GM04504 (cell line): Measurements from ENCODE around the gene BPIFB1.

Experiments used
- DNase-seq: peaks from one replicate; pipeline ENCODE4 v3.0.0-alpha.2; 2012; ENCODE audit warnings: low read depth

Gene BPIFB1

GRCh38 chr20:33296206-33296605, 13.2 kb downstream of the BPIFB1 start:
- DNase-seq = no peak

DNA sequence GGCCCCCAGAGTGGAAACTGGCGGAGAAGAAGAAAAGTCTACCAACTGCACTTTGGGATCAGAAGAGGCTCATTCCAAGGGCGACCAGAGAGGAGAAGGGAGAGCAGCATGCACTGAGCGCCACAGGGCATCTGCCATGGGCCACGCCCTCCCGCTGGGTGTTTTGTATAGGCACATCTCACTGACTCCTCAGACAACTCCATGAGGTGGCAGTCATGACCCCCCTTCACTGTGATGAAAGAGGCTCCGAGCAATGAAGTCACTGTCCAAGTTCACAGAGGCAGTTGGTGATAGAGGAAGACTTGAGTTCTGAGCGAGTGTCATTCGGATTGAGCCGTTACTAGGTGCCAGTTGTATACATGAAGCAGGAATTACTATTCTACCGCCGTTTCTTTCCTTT, 15.4 kb downstream of the BPIFB1 start:
- no peak for DNase-seq

GRCh38 chr20:33299111-33299603, 16.1 kb downstream of the BPIFB1 start:
- no peak for DNase-seq

DNA sequence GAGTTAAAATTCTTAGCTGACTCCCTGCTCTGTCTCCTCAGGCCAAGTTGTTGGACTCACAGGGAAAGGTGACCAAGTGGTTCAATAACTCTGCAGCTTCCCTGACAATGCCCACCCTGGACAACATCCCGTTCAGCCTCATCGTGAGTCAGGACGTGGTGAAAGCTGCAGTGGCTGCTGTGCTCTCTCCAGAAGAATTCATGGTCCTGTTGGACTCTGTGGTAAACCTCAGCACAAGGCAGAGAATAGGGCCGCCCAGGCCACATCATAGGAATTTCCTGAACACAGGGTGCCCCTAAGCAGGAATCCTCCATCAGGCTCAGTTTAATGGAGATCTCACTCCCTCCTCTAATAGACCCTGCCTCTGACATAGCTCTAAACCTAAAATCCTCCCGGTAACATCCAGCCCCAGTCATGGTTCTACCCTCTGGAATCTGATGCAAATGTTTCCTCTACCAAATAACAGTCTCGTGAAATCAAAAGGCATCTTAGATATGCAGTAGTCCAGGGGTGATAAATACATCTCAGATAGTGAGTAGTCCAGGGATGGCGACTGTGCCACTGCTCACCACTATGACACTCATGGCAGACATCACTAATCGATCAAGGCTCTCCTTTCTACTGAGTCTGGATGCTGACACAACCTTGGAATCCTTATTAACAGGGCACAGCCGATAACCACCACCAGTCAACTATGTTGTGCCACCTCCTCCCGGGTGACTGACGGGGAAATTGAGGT, 18.3 kb downstream of the BPIFB1 start:
- no peak for DNase-seq

DNA sequence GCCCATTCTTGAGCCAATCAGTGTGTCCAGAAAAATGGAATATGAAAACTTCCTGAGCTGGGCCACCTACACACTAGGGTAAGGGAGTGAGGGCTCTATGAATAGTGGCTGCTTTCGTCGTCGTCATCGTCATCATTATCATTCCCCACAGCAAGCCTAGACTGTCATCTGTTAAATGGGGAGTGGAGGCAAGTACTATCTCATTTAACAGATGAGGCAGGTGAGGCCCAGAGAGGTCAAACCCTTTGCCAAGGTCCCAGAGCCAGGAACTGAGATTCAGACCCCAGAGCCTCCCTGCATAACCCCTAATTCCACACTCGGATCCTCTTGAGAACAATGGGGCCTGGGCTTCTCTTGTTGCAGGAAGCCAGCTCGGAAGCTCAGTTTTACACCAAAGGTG, 20.6 kb downstream of the BPIFB1 start:
- DNase-seq = no peak

DNA sequence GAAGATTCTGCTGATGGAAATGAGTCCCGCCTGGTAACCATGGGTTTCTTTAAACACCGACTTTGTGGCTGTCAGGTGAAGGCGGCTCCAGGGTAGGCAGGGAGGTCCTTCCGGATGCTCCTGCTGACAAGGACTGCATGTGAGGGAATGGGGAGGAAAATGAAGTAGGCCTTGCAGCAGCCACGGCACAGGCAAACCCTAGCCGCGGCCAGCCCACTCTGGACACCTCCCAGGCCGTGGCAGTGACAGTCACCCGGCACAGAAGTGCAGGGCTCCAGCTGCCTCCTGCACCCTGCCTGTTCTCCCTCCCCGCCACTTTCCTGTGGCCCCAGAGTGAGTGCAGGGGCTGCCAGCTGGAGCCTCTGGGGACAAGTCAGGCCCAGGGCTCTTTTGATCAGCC, 21.0 kb downstream of the BPIFB1 start:
- DNase-seq = no peak

GRCh38 chr20:33305589-33306057, 22.6 kb downstream of the BPIFB1 start:
- DNase-seq = no peak

GRCh38 chr20:33306228-33306627, 23.2 kb downstream of the BPIFB1 start:
- no peak for DNase-seq

- no peak for DNase-seq
These were observed 23.8 kb downstream of the BPIFB1 start for GRCh38 chr20:33306807-33307206.

GRCh38 chr20:33308668-33309067, 25.7 kb downstream of the BPIFB1 start:
- DNase-seq = no peak

DNA sequence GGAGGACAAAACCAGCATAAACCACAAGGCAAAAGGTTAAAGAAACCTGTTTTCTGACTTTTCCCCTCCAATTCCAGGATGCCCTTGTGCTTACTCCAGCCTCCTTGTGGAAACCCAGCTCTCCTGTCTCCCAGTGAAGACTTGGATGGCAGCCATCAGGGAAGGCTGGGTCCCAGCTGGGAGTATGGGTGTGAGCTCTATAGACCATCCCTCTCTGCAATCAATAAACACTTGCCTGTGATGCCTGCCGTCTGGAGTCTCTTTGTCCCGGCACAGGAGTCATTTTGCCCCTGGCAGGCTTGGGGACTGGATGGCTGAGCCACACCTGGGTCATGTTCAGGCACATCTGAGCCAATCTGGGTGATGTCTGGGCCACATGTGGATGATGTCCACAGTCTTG, 26.6 kb downstream of the BPIFB1 start:
- DNase-seq = no peak

DNA sequence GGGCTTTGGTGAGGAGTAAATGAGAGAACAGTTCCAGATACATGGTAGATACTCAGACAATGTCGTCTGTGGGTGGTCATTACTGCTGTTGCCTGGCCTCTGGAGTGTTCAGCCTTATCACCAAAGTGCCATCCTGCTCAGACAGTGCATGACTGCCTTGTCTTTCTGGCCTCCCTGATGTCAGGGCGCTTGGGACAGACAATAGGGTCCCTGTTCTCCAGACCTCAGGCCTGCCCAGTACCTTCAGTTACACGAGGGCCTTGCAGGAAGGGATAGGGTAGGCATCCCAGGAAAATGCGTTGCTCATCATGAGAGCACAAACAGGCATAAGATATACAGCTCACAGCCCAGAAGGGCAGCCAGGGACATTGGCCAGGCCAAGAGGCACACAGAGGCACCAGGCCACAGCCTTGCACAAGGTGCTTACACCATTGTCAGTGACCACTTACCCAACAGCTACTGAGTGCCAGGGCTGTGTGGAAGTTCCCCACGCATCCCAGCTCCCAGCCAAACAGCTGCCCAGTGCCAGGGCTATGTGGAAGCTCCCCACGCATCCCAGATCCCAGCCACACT, 27.4 kb downstream of the BPIFB1 start:
- DNase-seq = no peak

GRCh38 chr20:33311011-33311410, 28.0 kb downstream of the BPIFB1 start:
- no peak for DNase-seq

DNA sequence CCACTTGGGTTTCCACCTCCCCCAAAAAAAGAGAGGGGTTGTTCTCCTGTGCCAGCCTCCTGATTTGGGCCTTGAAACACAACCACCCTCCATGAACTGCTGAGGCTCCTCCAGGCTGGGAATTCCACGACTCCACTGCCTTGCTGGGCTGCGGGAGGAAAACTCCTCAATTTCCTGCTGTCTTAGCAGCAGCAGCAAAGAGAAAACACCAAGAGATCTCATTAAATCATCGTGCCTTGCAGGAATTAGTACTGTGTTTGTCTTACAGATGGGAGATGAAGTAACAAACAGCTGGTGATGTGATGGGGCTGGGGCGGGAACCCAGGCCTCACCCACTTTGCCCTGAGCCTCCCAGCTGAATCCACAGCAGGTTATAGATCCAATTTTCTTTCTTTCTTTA, 29.0 kb downstream of the BPIFB1 start:
- no peak for DNase-seq

GRCh38 chr20:33312583-33312982, 29.6 kb downstream of the BPIFB1 start:
- DNase-seq = no peak

DNA sequence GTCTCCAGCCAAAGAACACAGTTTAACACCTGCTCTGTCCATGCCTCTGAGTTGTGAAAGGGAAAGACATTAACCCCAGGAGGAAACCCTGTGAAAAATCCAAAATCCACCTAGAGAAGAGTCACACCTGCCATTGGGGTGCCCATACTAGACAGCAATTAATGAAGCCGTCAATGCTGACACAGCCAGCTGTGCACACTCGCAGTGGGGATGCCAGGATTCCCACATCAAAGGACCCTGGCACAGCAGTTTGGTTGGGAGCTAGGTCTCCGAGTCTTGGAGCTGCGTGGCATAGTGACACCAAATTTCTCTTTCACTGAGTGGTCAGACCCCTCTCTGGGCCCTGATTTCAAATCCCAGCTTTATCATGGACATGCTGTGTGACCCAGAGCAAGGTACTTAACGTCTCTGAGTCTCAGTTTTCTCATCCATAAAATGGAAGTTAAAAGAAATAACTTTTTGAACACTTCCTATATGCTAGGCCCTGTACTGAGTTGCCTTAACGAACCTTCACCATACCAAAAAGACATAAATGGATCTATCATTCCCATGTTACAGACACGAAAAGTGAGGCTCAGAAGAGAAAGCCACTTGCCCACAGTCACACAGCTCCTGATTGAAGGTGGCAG, 30.8 kb downstream of the BPIFB1 start:
- DNase-seq = no peak

DNA sequence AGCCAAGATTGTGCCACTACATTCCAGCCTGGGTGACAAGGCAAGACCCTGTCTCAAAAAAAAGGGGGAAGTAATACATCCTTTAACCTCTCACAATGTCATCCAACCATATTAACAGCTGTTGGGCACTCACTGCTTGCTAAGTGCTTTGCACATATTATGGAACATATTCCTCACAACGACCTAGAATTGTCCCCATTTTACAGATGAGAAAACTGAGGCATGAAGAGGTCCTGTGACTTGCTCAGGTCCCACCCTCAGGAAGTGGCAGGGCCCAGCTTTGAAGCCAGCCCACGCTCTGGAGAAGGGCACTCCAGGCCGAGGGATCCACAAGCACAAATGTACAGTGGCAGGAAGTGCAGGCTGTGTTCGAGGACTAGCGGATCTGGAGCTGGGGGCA, 33.3 kb downstream of the BPIFB1 start:
- no peak for DNase-seq

- no peak for DNase-seq
These were observed 33.9 kb downstream of the BPIFB1 start for GRCh38 chr20:33316958-33317357.

DNA sequence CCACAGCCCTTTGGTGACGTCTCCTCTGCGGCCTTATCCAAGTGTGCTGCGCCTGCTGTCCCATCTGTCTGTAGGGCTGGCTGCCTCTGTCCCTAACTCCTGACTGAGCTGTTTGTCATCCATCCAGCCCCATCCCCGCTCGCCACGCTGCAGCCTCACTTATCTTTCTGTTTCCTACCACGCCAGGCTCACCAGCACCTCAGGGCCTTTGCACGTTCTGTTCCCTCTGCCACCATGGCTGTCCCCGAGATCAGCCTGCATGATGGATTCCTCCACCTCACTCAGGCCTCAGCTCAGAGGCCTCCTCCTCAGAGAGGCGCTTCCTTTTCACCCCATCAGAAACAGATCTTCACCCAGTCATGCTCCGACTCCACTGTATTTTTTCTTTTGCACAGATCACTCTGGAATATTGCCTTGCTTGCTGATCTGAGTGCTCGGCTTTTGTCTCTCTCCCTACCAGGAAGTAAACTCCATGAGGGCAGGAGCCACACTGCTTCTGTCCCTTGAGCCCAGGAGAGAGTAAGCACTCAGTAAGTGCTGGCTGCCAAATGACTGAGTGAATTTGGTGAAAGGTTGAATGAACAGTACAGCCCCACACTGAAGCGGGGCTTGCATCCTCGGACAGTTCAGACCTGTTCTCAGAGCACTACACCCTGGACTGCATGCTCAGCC, 34.5 kb downstream of the BPIFB1 start:
- no peak for DNase-seq

DNA sequence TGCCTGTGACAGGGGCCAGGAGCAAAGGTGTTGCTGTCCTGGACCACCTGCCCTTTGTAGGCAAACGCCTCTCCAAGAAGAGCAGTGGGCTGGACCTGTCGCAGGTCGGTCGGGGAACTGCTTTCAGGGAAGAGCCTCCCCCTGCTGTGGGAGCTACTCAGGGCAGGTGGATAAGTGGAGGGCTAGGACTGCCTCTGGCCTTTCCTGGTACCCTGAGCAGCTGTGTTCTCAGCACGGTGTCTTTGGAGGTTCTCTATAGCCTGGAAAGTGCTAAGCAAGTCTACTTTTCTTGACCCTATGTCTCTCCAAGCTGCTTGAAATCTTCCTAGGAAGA, 35.0 kb downstream of the BPIFB1 start:
- no peak for DNase-seq

DNA sequence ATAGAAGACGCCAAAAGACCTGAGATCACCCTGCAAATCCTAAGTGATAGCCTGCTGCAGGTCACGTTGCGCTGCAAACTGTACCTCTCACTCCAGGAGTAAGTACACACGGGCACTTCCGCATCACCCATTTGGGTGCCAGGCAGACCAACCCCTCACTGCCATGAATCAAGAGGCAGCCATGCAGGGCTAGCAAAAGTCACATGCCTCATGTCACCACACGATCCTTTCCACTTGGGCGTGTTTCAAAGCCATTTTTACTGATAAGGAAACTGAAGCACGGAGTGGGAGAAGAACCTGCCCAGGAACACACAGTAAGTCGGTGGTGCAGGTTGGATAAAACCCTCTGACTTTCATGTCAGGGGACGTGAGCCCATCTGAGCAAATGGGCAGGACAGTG, 37.0 kb downstream of the BPIFB1 start:
- DNase-seq = no peak

DNA sequence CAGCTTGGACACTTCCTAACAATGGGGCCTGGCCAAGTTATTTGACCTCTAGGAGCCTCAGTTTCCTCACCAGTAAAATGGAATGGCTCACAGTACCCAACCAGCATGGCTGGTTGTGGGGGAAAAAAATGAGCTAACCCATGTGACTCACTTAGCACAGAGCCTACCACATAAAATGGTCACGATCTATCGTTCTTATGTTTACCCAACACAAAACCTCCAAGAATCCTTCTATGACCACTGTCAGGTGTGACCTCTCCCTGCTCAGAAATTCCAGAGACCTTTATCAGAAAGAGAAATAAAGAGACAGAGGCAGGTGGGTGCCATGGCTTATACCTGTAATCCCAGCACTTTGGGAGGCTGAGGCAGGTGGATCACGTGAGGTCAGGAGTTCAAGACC, 39.4 kb downstream of the BPIFB1 start:
- DNase-seq = no peak

DNA sequence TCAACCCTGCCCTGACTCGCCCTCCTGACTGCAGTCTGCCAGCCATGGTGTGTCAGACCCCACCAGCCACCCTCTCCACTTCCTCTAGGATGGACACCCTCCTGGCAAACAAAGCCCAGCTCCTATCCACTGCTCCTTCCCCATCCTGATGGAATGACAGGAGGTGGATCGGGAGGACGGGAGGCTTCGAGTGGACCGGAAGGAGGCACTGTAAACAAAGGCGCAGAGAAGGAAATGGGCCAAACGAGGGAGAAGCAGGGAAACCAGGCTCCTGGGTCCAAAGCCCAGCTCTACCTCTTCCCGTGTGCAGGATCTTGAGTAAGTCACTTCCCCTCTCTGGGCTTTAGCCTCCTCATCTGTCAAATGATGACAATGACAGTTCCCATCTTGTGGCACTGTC, 40.2 kb downstream of the BPIFB1 start:
- no peak for DNase-seq
